Measurements from ENCODE around the gene MKS1.

MKS1 gene

DNA sequence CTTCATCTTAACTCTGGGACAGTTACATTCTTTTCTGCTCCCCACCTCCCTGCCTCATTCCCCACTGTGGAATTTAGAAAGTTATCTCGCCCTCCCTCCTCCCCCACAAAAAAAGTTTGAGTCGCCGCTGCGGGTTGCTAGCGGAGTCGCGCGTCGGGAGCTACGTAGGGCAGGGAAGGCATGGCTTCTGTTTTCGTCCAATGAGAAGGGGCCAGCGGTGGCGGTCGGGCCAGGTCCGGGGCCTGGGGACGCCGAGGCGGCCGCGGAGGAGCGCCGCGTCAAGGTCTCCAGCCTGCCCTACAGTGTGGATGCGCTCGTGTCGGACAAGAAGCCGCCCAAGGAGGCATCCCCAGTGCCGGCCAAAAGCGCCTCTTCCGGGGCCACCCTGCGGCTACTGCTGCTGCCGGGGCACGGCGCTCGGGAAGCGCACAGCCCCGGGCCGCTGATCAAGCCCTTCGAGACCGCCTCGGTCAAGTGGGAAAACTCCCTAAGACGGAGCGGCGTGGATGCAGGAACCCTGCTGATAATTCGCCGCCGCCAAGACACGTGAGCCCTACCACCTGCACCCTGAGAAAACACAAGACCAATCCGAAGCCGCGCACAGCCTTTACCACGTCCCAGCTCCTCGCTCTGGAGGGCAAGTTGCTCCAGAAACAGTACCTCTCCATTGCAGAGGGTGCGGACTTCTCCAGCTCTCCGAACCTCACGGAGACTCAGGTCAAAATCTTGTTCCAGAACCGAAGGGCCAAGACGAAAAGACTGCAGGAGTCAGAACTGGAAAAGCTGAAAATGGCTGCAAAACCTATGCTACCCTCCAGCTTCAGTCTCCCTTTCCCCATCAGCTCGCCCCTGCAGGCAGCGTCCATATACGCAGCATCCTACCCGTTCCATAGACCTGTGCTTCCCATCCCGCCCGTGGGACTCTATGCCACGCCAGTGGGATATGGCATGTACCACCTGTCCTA is 61.9 kb downstream of the MKS1 start:
- DNase-seq = no peak
